Transverse colon (tissue), 4 donors: Measurements from ENCODE around the gene TRDN. TPM values are rescaled to one million over a fixed set of nuclear protein-coding genes. Genes with fewer than 3 reads are reported as not detected.

Experiments
- DNase-seq: peaks from one replicate; pipeline ENCODE4 v3.0.0-alpha.2; 2019
- H3K27ac ChIP-seq, 4 donors: fragments of 200-600 bp; sonication (generic); 2 replicates each; pipeline ENCODE4 v1.5.1; 2016 to 2018; ENCODE audit warnings: inconsistent platforms in 4 of 4
- H3K27me3 ChIP-seq: fragments of 200-600 bp; sonication (generic); 2 replicates; pipeline ENCODE4 v1.5.1; 2017; ENCODE audit warnings: inconsistent platforms
- H3K36me3 ChIP-seq, 4 donors: fragments of 200-600 bp; sonication (generic); 2 replicates each; pipeline ENCODE4 v1.5.1; 2017 to 2019; ENCODE audit warnings: inconsistent platforms in 4 of 4
- H3K4me1 ChIP-seq, 4 donors: fragments of 200-600 bp; sonication (generic); 2 replicates each; pipeline ENCODE4 v1.5.1; 2017 to 2020; ENCODE audit warnings: inconsistent platforms in 4 of 4
- H3K4me3 ChIP-seq, 4 donors: fragments of 200-600 bp; sonication (generic); 1 replicate in 1 of 4; 2 replicates in 3 of 4; pipeline versions ENCODE4 v1.5.1 to v1.6.1; 2017 to 2019; ENCODE audit warnings: inconsistent platforms in 4 of 4
- H3K9me3 ChIP-seq, 2 donors: fragments of 200-600 bp; sonication (generic); 2 replicates each; pipeline ENCODE4 v1.5.1; 2017 to 2019; ENCODE audit warnings: inconsistent platforms in 2 of 2
- EP300 ChIP-seq: sonication (generic); formaldehyde crosslinking; IDR thresholded peaks from one replicate; pipeline ENCODE4 v1.6.1; 2017; ENCODE audit warnings: antibody characterized with exemption, low read depth
- POLR2A ChIP-seq: fragments of 450-650 bp; IDR thresholded peaks from one replicate; pipeline ENCODE4 v1.6.1; 2016; ENCODE audit warnings: antibody characterized with exemption, mild to moderate bottlenecking, moderate library complexity
- POLR2AphosphoS5 ChIP-seq, 3 donors: sonication (generic); formaldehyde crosslinking; IDR thresholded peaks; one replicate each; pipeline ENCODE4 v1.6.1; 2016; ENCODE audit warnings: antibody characterized with exemption in 3 of 3
- WGBS, 2 donors: methylation state at CpG; one replicate each; pipeline ENCODE4 v1.1.5; 2018; ENCODE audit warnings: low coverage in 1 of 2; 5-methylcytosine and 5-hydroxymethylcytosine counted together
- in situ Hi-C, 4 donors: fragments of 200-750 bp; cut with MboI; loops; one replicate each; pipeline versions ENCODE4 v1.15.0 to v1.15.1; 2017; ENCODE audit warnings: low sequenced_read_pairs in 3 of 4, low pct_ligation_motif_present in 1 of 4, low pct_unique_long_range_greater_than_20kb in 1 of 4
- intact Hi-C: fragments of 100-400 bp; cut with DNase I; formaldehyde crosslinking; loops from one replicate; pipeline ENCODE4 v1.15.1; 2023; ENCODE audit warnings: low total_unique reads
- total RNA-seq, 4 donors: library from RNA; depleted of rRNA; stranded (reverse); fragments of >200 nt; gene quantifications; one replicate each; pipeline ENCODE4 v1.1.0, GENCODE V29; 2016
- TF ChIP-seq, protein P1 (sequence below), 5 experiments: fragments of 200-600 bp in 3 of 5; fragments of 450-650 bp in 2 of 5; sonication (generic) in 3 of 5; IDR thresholded peaks; 1 replicate in 2 of 5; 2 replicates in 3 of 5; pipeline ENCODE4 v1.5.1; 2016 to 2017; ENCODE audit warnings: antibody characterized with exemption in 5 of 5, inconsistent platforms in 3 of 5, mild to moderate bottlenecking in 2 of 5, moderate library complexity in 1 of 5

TRDN gene
- total RNA-seq, 4 donors from 2014 or later, result 0.14 TPM; not detected in 3

DNA sequence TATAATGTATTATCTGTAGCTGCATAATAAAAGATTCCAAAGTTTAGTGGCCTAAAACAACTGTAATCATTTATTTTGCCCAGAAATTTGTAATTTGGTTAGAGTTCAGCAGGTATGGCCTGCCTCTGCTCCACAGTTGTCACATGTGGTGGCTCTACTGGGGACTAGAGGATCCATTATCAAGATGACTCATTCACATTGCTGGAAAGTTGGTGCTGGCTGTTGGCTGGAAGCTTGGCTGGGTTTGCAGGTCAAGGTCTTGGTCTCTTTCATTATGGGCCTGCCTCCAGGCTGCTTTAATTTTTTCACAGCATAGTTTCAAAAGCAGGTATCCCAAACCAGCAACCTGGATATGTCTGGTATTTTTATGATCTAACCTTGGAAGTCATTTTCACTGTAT is 17.6 kb downstream of the TRDN start:
- intact Hi-C loops (no loop called here), in situ Hi-C loops (no loop called here)
- Histone ChIP-seq H3K9me3 (no peaks in the 10 kb centered on the region), H3K36me3 (no peaks in the 10 kb centered on the region), H3K4me3 (no peak overlapping the region), H3K4me1 (no peaks in the 10 kb centered on the region), H3K27me3 (no peaks in the 10 kb centered on the region), H3K27ac (no peak overlapping the region)
- DNase-seq, result no peak
- TF ChIP-seq POLR2A (no peak), EP300 (no peak), POLR2AphosphoS5 (IDR thresholded peaks at IDR 0.05) (no peak)
- TF ChIP-seq, protein P1, sequence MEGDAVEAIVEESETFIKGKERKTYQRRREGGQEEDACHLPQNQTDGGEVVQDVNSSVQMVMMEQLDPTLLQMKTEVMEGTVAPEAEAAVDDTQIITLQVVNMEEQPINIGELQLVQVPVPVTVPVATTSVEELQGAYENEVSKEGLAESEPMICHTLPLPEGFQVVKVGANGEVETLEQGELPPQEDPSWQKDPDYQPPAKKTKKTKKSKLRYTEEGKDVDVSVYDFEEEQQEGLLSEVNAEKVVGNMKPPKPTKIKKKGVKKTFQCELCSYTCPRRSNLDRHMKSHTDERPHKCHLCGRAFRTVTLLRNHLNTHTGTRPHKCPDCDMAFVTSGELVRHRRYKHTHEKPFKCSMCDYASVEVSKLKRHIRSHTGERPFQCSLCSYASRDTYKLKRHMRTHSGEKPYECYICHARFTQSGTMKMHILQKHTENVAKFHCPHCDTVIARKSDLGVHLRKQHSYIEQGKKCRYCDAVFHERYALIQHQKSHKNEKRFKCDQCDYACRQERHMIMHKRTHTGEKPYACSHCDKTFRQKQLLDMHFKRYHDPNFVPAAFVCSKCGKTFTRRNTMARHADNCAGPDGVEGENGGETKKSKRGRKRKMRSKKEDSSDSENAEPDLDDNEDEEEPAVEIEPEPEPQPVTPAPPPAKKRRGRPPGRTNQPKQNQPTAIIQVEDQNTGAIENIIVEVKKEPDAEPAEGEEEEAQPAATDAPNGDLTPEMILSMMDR (IDR thresholded peaks at IDR 0.05), result no peak

DNA sequence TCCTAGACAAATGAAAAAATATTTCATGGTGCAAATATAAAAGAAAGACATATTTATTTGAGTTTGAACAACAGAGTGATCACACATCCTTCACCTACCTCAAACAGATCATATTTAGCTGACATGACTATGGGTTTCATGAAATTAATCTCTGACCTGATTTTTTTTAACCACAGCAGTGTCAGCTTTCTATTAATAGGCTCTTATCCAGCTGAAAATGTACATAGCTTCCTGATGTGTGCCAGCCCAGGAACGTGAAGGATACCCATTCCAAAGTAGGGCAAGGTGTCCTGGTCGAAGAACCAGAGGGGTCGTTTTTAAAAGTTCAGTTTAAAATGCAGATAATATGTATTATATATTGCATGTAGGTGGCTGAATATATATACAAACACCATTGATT is 19.8 kb downstream of the TRDN start:
- H3K27me3 ChIP-seq, result no peaks in the 10 kb centered on the region
- in situ Hi-C loops (no loop called here), intact Hi-C loops (no loop called here)
- H3K36me3 ChIP-seq, result no peaks in the 10 kb centered on the region
- WGBS, 2 donors, result 58 to 74% methylated on average over 3 of the region's 3 CpGs
- no peak for DNase-seq
- H3K4me1 ChIP-seq, result no peaks in the 10 kb centered on the region
- no peak overlapping the region for H3K4me3 ChIP-seq
- no peak overlapping the region for H3K27ac ChIP-seq
- H3K9me3 ChIP-seq, result no peaks in the 10 kb centered on the region
- TF ChIP-seq EP300 (no peak), POLR2AphosphoS5 (IDR thresholded peaks at IDR 0.05) (no peak), POLR2A (no peak)
- TF ChIP-seq, protein P1 (IDR thresholded peaks at IDR 0.05), result no peak

DNA sequence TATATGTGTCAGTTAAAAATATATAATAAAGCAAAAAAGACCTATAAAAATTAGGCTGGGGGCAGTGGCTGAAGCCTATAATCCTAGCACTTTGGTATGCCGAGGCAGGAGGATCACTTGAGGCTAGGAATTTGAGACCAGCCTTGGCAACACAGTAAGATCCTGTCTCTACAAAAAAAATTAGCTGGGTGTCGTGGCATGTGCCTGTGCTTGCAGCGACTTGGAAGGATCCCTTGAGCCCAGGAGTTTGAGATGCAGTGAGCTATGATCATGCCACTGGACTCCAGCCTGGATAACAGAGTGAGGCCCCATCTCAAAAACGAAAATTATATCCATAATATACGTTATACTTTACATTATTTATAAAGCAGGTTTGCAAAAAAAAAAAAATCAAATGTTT is 20.7 kb downstream of the TRDN start:
- intact Hi-C loops, result no loop called here
- WGBS, 2 donors, result 46 to 63% methylated on average over 4 to 5 of the region's 5 CpGs
- in situ Hi-C loops, result no loop called here

DNA sequence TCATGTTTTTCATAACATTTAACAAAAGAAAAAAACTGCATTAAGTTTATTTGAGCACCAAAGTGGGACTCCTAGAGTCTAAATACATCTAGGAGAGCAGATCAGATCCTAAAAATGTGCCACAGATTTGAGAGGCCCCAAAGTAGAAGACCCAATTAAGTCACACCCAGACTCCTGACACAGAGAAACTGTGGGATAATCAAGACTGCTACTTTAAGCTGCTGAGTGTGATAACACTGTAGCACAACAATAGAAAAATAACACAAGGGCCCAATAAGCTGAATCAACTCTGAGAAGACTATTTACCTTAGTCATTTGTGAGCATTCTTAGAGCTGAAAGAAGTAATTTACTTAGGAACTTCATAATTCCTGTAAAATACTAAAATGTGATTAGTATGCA is 26.0 kb downstream of the TRDN start:
- no peak for DNase-seq
- in situ Hi-C loops (no loop called here), intact Hi-C loops (no loop called here)
- Histone ChIP-seq H3K9me3 (no peaks in the 10 kb centered on the region), H3K27ac (no peak overlapping the region), H3K4me1 (no peaks in the 10 kb centered on the region), H3K27me3 (no peaks in the 10 kb centered on the region), H3K36me3 (no peaks in the 10 kb centered on the region), H3K4me3 (no peak overlapping the region)
- TF ChIP-seq POLR2A (no peak), POLR2AphosphoS5 (IDR thresholded peaks at IDR 0.05) (no peak), EP300 (no peak)
- TF ChIP-seq, protein P1 (IDR thresholded peaks at IDR 0.05), result no peak

More for the DNA sequence above, 20.7 kb downstream of the TRDN start:
- Histone ChIP-seq H3K27ac (no peak overlapping the region), H3K36me3 (no peaks in the 10 kb centered on the region), H3K4me3 (no peak overlapping the region), H3K9me3 (no peaks in the 10 kb centered on the region), H3K4me1 (no peaks in the 10 kb centered on the region), H3K27me3 (no peaks in the 10 kb centered on the region)
- no peak for DNase-seq
- TF ChIP-seq, protein P1 (IDR thresholded peaks at IDR 0.05), result no peak
- TF ChIP-seq EP300 (no peak), POLR2A (no peak), POLR2AphosphoS5 (IDR thresholded peaks at IDR 0.05) (no peak)
